ENCODE data around the gene MYH15.

Gene MYH15

GRCh38 chr3:108334701-108335100, 175.7 kb downstream of the MYH15 start:
- no peak for DNase-seq (ENCODE audit: low read depth)

DNA sequence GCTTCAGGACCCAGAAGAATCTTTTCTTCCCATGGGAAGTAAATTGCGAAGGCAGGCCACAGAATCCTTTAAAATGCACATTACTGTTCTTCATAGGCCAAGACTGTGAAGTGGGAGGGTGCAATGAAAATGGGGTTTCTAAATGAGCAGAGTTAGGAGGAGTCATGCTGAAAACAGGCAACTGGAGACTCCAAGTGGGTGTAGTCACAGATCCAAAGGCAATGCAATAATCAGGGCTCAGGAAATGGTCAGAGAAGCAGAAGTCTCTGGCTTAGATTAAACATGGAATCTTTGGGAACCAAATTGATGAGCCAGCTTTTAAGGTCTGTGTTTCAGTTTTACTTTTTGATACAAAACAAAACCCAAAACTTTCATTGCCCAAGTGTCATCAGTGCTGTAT, 176.4 kb downstream of the MYH15 start:
- no peak for DNase-seq (ENCODE audit: low read depth)

DNA sequence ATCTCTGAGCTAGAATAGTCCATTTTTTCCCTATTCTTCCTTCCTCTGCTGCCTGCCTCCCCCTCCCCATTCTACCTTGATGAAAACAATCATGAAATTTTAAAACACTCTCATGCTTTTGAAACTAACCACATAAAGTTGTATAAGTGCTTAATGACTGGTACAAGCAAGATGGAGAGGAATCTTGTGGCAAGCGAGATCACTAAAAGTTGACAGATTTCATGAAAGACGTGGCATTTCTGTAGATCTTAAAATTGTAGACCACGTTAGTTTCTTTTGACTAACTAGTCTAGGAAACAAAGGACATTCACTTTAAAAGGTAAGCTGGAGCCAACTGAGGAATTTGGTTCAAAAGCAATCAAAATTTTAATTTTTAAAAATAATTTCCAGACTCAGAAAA, 178.6 kb downstream of the MYH15 start:
- no peak for DNase-seq (ENCODE audit: low read depth)

Data from stimulated activated CD8-positive, alpha-beta memory T cell treated with anti-CD3 and anti-CD28 coated beads, Interleukin-7, amount 100 ng/mL, for 24 hours (primary cell).